Measurements from ENCODE around the gene OR4F17. TPM values are rescaled to one million over a fixed set of nuclear protein-coding genes. Genes with fewer than 3 reads are reported as not detected.
"Not testable (repeated sequence)": the region's sequence is repeated elsewhere in the genome, so short reads cannot be mapped to it uniquely, and the experiment has no call there.

OR4F17 gene
- total and polyA plus RNA-seq, 2 of the 4 experiments (the other 2 are of a cell fraction): not detected

DNA sequence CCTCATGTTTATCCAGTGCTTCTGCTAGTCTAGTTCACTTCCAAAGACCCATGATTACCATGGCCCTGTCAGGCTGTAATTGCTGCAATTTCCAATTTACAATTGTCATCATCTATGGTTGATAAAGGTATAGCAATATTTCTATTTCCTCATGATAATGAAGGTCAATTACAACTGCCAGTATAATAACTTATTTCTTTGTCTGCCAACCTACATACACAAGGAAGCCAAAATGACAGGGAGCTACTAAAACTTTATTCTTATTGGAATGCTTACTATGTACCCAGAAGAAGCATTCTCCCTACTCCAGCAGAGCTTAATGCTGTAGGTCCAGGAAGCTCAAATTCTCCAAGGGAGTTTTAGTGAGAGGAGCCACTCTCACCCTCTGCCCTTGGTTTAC lies 24.0 kb upstream of the OR4F17 start:
- H2AFZ ChIP-seq (replicated peaks; ENCODE audit: low read length, poor library complexity); H3K9me3 ChIP-seq (ENCODE audit: control insufficient read depth, insufficient read depth, low read length); H3K36me3 ChIP-seq (ENCODE audit: control insufficient read depth, insufficient read depth, low read length); BruUV-seq (replicated peaks); H3K79me1 ChIP-seq (ENCODE audit: low read depth in 1 of 2, low read length in 2 of 2); H3K56ac ChIP-seq (ENCODE audit: extremely low read depth, insufficient read depth, low read length); H2AK9ac ChIP-seq (replicated peaks; ENCODE audit: low read depth, low read length, poor library complexity); H3K23ac ChIP-seq (ENCODE audit: low read depth, low read length); H3K27ac ChIP-seq (ENCODE audit: insufficient read depth, low read length); H4K5ac ChIP-seq (ENCODE audit: low read depth, low read length); in situ Hi-C loops (cut with MboI; ENCODE audit: low sequenced_read_pairs); H3K9me1 ChIP-seq (ENCODE audit: insufficient read depth, low read length); intact Hi-C loops (cut with micrococcal nuclease); H4K91ac ChIP-seq (ENCODE audit: insufficient read depth, low read depth, low read length); H3K27me3 ChIP-seq (ENCODE audit: control insufficient read depth, insufficient read depth, low read length); H2AK5ac ChIP-seq (ENCODE audit: low read depth, low read length); POLR2A ChIA-PET (ENCODE audit: unreplicated experiment); H3K18ac ChIP-seq (ENCODE audit: low read depth, low read length); H3K9ac ChIP-seq (ENCODE audit: low read depth, low read length); H3K4me2 ChIP-seq (ENCODE audit: low read depth, low read length); dilution Hi-C loops (cut with HindIII; ENCODE audit: low sequenced_read_pairs, unreplicated experiment); H2BK5ac ChIP-seq (ENCODE audit: low read depth, low read length, poor library complexity, severe bottlenecking); CTCF ChIA-PET; H4K8ac ChIP-seq (ENCODE audit: low read depth in 2 of 2, low read length in 2 of 2); H3K4me3 ChIP-seq (ENCODE audit: insufficient read depth, low read depth, low read length); H2BK20ac ChIP-seq (ENCODE audit: low read depth, low read length); H4K20me1 ChIP-seq (ENCODE audit: insufficient read depth, low read length); H3K4me1 ChIP-seq (ENCODE audit: control insufficient read depth, insufficient read depth, low read length); H3K14ac ChIP-seq (replicated peaks; ENCODE audit: low read depth, low read length); ATAC-seq (ENCODE audit: low read depth); H2BK120ac ChIP-seq (ENCODE audit: low read depth, low read length); H3K4ac ChIP-seq (ENCODE audit: low read depth, low read length); DNase-seq; H2BK15ac ChIP-seq (ENCODE audit: low read depth, low read length): not testable (repeated sequence)

DNA sequence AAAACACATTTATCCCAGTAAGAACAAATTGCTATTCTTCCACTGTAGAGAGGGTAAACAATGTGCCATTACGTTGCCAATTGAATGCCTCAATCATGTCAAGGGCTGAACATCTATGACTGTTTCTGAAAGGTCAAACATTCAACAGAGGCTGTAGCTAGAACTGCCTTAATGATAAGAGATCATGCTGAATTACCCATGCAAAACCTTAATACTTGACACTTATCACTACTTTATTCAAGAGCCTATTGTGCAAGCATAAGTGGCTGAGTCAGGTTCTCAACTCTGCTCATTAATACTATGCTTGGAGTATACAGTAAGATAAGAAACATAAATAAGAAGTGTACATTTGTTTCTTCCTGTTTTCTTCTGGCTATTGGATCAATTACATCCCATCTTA lies 23.3 kb upstream of the OR4F17 start:
- BruUV-seq (replicated peaks); H2AFZ ChIP-seq (replicated peaks; ENCODE audit: low read length, poor library complexity); H3K14ac ChIP-seq (replicated peaks; ENCODE audit: low read depth, low read length); H3K9me1 ChIP-seq (ENCODE audit: insufficient read depth, low read length); H3K23ac ChIP-seq (ENCODE audit: low read depth, low read length); dilution Hi-C loops (cut with HindIII; ENCODE audit: low sequenced_read_pairs, unreplicated experiment); POLR2A ChIA-PET (ENCODE audit: unreplicated experiment); H2BK120ac ChIP-seq (ENCODE audit: low read depth, low read length); H3K56ac ChIP-seq (ENCODE audit: extremely low read depth, insufficient read depth, low read length); H4K5ac ChIP-seq (ENCODE audit: low read depth, low read length); H3K36me3 ChIP-seq (ENCODE audit: control insufficient read depth, insufficient read depth, low read length); H3K18ac ChIP-seq (ENCODE audit: low read depth, low read length); H3K9me3 ChIP-seq (ENCODE audit: control insufficient read depth, insufficient read depth, low read length); H3K27me3 ChIP-seq (ENCODE audit: control insufficient read depth, insufficient read depth, low read length); H4K8ac ChIP-seq (ENCODE audit: low read depth in 2 of 2, low read length in 2 of 2); CTCF ChIA-PET; in situ Hi-C loops (cut with MboI; ENCODE audit: low sequenced_read_pairs); H2BK20ac ChIP-seq (ENCODE audit: low read depth, low read length); intact Hi-C loops (cut with micrococcal nuclease); H4K91ac ChIP-seq (ENCODE audit: insufficient read depth, low read depth, low read length); H3K79me1 ChIP-seq (ENCODE audit: low read depth in 1 of 2, low read length in 2 of 2); H2BK5ac ChIP-seq (ENCODE audit: low read depth, low read length, poor library complexity, severe bottlenecking); H3K4ac ChIP-seq (ENCODE audit: low read depth, low read length); H3K4me2 ChIP-seq (ENCODE audit: low read depth, low read length); H2BK15ac ChIP-seq (ENCODE audit: low read depth, low read length); H3K4me1 ChIP-seq (ENCODE audit: control insufficient read depth, insufficient read depth, low read length); H2AK5ac ChIP-seq (ENCODE audit: low read depth, low read length); H2AK9ac ChIP-seq (replicated peaks; ENCODE audit: low read depth, low read length, poor library complexity); DNase-seq; H3K27ac ChIP-seq (ENCODE audit: insufficient read depth, low read length); H3K4me3 ChIP-seq (ENCODE audit: insufficient read depth, low read depth, low read length); H4K20me1 ChIP-seq (ENCODE audit: insufficient read depth, low read length); H3K9ac ChIP-seq (ENCODE audit: low read depth, low read length): not testable (repeated sequence)
- peak; percentile 57 for ATAC-seq (ENCODE audit: low read depth)
- no CpG with 5 or more reads among the region's 1 CpG for WGBS, 2 experiments (ENCODE audit: extremely low coverage in 2 of 2, insufficient read length in 1 of 2)
